Cardiac fibroblast (primary cell): Measurements from ENCODE around the gene MYOM3.
A peak's percentile ranks its signal among the peaks of the same experiment; 100 is the strongest.

Experiments
- DNase-seq, 2 donors: peaks; one replicate each; pipeline versions ENCODE4 v3.0.0 to v3.0.0-alpha.2; 2010; ENCODE audit warnings: low read depth in 2 of 2
- H3K4me3 ChIP-seq, 2 donors: replicated peaks in 1 of 2; 1 replicate in 1 of 2; 2 replicates in 1 of 2; pipeline ENCODE4 v1.5.1; 2011; ENCODE audit warnings: low read depth in 2 of 2, low read length in 2 of 2, mild to moderate bottlenecking in 2 of 2, moderate library complexity in 1 of 2
- TF ChIP-seq, protein P1 (sequence below): IDR thresholded peaks from one replicate; pipeline ENCODE4 v1.5.1; 2011; ENCODE audit warnings: low read depth, mild to moderate bottlenecking, low read length, inconsistent platforms

The MYOM3 gene

DNA sequence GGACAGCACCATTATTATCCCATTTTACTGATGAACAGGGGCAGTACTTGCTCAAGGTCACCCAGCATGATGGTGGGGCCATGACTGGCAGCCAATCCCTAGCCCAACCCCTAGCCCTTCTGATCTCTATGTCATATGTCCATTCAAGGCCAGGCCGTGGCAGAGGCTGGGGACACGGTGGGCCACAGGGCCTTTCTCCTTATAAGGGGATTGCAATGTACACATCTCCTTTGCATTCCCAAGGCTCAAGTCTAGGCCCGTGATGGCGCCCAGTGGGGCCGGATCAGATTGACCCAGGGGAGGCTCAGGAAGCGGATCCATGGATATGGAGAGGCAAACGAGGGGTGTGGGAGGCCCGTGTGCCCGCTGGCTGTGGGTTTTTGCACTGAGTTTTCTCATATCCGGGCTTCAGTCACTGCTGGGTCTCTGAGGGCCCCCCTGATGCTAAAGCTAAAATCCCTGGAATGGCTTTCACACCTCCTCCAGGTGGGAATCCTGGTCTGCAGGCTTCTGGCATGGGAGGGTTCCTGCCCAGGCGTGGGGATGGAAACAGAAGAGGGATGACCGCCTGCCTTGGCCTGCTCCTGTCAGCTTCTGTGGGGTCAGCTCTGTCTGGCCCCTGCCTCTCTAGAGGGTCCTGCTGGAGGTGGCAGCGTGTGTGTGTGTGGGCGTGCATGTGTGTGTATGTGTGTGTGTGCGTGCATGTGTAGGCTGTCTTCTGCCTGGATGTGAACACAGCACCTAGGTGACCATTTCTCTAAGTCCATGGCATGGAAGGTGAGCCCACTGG lies 2.1 kb downstream of the MYOM3 start:
- no peak overlapping the region for H3K4me3 ChIP-seq
- TF ChIP-seq, protein P1, sequence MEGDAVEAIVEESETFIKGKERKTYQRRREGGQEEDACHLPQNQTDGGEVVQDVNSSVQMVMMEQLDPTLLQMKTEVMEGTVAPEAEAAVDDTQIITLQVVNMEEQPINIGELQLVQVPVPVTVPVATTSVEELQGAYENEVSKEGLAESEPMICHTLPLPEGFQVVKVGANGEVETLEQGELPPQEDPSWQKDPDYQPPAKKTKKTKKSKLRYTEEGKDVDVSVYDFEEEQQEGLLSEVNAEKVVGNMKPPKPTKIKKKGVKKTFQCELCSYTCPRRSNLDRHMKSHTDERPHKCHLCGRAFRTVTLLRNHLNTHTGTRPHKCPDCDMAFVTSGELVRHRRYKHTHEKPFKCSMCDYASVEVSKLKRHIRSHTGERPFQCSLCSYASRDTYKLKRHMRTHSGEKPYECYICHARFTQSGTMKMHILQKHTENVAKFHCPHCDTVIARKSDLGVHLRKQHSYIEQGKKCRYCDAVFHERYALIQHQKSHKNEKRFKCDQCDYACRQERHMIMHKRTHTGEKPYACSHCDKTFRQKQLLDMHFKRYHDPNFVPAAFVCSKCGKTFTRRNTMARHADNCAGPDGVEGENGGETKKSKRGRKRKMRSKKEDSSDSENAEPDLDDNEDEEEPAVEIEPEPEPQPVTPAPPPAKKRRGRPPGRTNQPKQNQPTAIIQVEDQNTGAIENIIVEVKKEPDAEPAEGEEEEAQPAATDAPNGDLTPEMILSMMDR: no peak
- no peak for DNase-seq

DNA sequence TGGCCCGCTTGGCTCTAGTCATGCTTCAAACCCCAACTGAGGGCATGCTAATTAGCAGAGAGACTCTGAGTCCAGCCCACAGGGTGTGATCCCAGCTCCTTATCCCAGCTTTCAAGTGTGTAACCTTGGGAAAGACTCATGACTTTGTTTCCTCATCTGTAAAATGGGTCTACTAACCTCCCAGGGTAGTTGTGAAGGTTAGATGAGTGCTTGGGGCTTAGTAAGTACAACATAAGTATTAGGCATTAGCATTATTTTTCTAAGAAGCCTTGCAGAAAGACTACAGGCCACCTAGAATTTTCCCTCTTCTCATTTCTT lies 2.8 kb downstream of the MYOM3 start:
- no peak for DNase-seq
- TF ChIP-seq, protein P1: no peak
- no peak overlapping the region for H3K4me3 ChIP-seq

DNA sequence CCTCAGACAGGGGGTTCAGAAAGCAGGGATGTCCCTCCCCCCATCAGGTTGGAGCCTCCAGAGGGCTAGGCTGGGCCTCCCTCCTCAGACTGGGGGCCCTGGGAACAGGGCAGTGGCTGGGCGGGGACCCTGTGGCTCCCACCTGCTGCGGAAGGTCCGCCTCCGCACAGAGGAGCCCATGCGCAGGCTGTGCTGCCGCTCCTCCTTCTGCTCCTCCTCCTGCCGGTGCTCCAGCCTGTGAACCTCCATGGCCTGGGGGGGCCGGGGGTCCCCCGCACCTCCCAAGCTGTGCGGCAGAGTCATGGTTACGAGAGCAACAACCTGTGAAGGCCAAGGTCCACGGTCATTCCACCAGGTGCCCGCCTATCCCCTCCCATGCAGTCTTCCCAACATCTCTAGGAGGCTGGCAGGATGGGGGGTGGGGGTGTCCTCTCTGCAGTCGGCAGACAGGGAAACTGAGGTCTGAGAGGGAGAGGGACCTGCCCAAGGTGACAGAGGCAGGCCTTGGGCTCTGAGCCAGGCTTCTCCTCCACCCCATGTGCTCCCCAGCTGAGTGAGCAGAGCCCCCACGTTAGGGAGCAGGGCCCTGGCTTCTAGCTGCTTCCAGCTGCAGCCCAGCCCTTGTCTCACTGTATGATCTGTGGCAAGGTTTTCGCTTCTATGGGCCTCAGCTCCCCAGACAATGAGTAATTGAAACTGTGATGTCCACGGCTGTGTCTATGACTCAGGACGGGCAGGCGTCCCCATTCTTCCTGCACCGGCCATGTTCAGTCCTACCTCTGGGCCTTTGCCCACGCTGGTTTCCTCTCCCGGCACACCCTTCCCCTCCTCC lies 3.4 kb downstream of the MYOM3 start:
- no peak overlapping the region for H3K4me3 ChIP-seq
- TF ChIP-seq, protein P1: no peak
- DNase-seq: peak; percentile 76 to 94

DNA sequence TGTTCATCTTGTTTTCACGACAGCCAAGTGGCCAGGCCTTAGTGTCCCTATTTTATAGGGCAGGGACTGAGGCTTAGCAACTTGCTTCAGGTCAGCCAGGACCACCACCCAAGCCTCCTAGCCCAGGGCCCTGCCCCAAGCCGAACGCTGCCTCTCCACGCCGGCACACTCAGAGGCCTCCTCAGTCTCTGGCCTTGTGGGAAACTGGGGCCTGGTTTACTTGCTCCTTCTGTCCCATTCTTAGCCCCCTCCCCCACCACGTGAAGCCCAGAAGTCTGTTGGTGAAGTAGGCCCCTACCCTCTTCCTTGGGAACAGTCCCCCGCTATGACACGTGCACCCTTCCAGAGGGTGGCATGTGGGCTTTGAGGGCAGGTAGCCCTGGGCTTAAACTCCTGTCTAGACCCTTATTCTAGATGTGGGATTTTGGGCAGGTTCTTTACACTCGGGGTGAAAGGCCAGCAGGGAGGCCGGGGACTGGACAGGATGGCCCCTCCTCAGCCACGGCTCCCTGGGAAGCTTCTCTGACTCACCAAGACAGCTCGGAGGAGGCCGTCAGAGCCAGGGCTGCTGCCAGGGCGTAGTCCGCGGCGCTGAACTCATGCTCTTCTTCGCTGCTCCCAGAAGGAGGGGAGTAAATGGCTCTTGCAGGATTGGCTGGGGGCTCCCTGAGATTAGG lies 4.3 kb downstream of the MYOM3 start:
- peak; percentile 70 to 74 for DNase-seq
- H3K4me3 ChIP-seq: no peak overlapping the region
- TF ChIP-seq, protein P1: no peak

DNA sequence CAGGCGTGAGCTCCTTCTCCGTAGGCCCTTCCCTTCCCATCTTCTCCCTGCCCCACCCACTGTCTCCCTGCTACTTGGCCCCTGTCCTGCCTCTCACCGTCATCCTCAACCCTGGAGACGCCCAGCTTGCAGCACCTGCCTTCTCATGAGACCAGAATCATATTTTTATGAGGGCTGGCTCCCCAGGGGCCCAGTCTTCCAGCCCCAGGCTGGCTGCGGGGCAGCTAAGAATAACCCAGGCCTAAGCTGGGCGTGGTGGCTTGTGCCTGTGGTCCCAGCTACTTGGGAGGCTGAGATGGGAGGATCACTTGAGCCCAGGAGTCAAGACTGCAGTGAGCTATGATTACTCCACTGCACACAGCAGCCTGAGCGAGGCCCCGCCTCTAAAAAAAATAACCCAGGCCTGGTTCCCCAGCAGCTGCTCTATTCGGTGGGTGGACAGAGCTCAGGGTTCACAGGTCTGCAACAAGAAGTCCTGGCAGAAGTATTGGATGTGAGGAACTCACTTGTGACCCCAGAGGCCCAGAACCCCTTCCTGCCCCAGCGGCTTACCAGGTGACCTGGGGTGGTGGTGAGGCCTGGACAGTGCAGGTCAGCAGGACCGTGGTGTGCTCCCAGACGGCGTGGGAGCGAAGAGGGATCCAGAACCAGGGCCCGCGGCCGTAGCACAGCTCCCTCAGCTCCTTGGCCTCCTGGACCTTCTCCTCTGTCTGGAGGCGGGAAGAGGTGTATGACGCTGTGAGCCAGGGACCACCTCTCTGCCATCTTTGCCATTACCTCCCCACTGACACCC lies 6.4 kb downstream of the MYOM3 start:
- H3K4me3 ChIP-seq: no peak overlapping the region
- no peak for DNase-seq
- TF ChIP-seq, protein P1: no peak

DNA sequence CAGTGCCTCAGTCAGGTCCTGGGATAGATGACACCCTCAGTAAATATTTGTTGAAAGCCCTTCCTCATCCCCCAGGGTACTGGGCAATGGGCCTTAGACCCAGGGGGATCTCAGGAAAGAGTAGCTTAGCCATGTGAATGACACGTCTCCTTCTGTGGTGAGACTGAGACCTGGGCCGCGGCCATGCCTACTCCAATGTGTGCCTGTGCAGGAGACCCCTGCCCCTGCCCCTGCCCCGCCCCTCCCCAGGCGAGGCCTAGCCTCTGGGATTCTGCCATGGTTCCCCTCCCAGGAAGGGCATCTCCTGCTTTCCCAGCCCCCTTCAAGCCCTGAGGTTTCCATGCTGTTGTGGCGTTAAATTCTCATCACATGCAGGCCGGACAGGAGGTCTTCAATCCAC lies 7.1 kb downstream of the MYOM3 start:
- TF ChIP-seq, protein P1: no peak
- no peak for DNase-seq
- no peak overlapping the region for H3K4me3 ChIP-seq
